ENCODE measurements around the gene ENTPD2. TPM values are rescaled to one million over a fixed set of nuclear protein-coding genes. Genes with fewer than 3 reads are reported as not detected.

ENTPD2 gene
- total RNA-seq, 1 experiment from 2014 or later, result 8.3 TPM

GRCh38 chr9:137065336-137065967 is 11.6 kb upstream of the ENTPD2 start:
- CTCF ChIA-PET, result interaction anchor here (1.2 to 10.4 kb wide), 11 partner anchors 9 to 187 kb away, joined by 3 to 240 read pairs (median 12); partner anchors contain the start of genes ENTPD2, MAN1B1, NPDC1 and RNF208
- no peak for DNase-seq (ENCODE audit: low spot score)
- Mint-ChIP-seq H3K9me3 (no peaks in the 10 kb centered on the region), H3K4me3 (no peak overlapping the region), H3K27ac (peak overlapping the region; percentile 60), H3K36me3 (peaks cover 3% of the 10 kb centered on the region), H3K27me3 (ENCODE audit: low read depth) (peaks cover 6% of the 10 kb centered on the region), H3K4me1 (peaks cover 12% of the 10 kb centered on the region)
- no peak for ATAC-seq
- POLR2A ChIA-PET, result interaction anchor here (0.9 to 1.0 kb wide), 2 partner anchors 19 to 21 kb away, joined by 3 read pairs; partner anchors contain the start of gene MAN1B1
- no peak for TF ChIP-seq CDX4 (CRISPR knock-in tag; IDR thresholded peaks at IDR 0.05; ENCODE audit: borderline replicate concordance)
- no peak for TF ChIP-seq JAZF1 (CRISPR knock-in tag; IDR thresholded peaks at IDR 0.05)
- no peak for TF ChIP-seq HMGA2 (CRISPR knock-in tag; IDR thresholded peaks at IDR 0.05)

- Mint-ChIP-seq H3K27me3 (ENCODE audit: low read depth) (peaks cover 6% of the 10 kb centered on the region), H3K9me3 (no peaks in the 10 kb centered on the region), H3K27ac (no peak overlapping the region), H3K4me3 (no peak overlapping the region), H3K36me3 (peaks cover 3% of the 10 kb centered on the region), H3K4me1 (peaks cover 12% of the 10 kb centered on the region)
- ChIA-PET CTCF (interaction anchor here (1.1 to 10.4 kb wide), 23 partner anchors 8 to 307 kb away, joined by 3 to 240 read pairs (median 9); partner anchors contain the start of genes ENTPD2, LCN8, MAN1B1 and NPDC1), POLR2A (no interaction called here)
- TF ChIP-seq ZNF121 (CRISPR knock-in tag; IDR thresholded peaks at IDR 0.05) (no peak), ATF1 (CRISPR knock-in tag; IDR thresholded peaks at IDR 0.05) (no peak), ZNF263 (CRISPR knock-in tag; IDR thresholded peaks at IDR 0.05; ENCODE audit: low read depth) (no peak), ESRRA (CRISPR knock-in tag; IDR thresholded peaks at IDR 0.05; ENCODE audit: borderline replicate concordance) (no peak), ZNF423 (CRISPR knock-in tag; IDR thresholded peaks at IDR 0.05) (no peak), TP53 (CRISPR knock-in tag; IDR thresholded peaks at IDR 0.05) (no peak), TCF7 (CRISPR knock-in tag; IDR thresholded peaks at IDR 0.05; ENCODE audit: low read depth) (no peak), TEAD4 (CRISPR knock-in tag; IDR thresholded peaks at IDR 0.05) (no peak), NFATC4 (CRISPR knock-in tag; IDR thresholded peaks at IDR 0.05) (no peak), ZNF416 (CRISPR knock-in tag; IDR thresholded peaks at IDR 0.05) (no peak), HMGXB4 (CRISPR knock-in tag; IDR thresholded peaks at IDR 0.05) (no peak), FOXK1 (CRISPR knock-in tag; IDR thresholded peaks at IDR 0.05) (no peak), HMGA2 (CRISPR knock-in tag; IDR thresholded peaks at IDR 0.05) (no peak)
- TF ChIP-seq, protein P1, sequence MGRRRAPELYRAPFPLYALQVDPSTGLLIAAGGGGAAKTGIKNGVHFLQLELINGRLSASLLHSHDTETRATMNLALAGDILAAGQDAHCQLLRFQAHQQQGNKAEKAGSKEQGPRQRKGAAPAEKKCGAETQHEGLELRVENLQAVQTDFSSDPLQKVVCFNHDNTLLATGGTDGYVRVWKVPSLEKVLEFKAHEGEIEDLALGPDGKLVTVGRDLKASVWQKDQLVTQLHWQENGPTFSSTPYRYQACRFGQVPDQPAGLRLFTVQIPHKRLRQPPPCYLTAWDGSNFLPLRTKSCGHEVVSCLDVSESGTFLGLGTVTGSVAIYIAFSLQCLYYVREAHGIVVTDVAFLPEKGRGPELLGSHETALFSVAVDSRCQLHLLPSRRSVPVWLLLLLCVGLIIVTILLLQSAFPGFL (CRISPR knock-in tag; IDR thresholded peaks at IDR 0.05; ENCODE audit: borderline replicate concordance), result no peak
- TF ChIP-seq, protein P2, sequence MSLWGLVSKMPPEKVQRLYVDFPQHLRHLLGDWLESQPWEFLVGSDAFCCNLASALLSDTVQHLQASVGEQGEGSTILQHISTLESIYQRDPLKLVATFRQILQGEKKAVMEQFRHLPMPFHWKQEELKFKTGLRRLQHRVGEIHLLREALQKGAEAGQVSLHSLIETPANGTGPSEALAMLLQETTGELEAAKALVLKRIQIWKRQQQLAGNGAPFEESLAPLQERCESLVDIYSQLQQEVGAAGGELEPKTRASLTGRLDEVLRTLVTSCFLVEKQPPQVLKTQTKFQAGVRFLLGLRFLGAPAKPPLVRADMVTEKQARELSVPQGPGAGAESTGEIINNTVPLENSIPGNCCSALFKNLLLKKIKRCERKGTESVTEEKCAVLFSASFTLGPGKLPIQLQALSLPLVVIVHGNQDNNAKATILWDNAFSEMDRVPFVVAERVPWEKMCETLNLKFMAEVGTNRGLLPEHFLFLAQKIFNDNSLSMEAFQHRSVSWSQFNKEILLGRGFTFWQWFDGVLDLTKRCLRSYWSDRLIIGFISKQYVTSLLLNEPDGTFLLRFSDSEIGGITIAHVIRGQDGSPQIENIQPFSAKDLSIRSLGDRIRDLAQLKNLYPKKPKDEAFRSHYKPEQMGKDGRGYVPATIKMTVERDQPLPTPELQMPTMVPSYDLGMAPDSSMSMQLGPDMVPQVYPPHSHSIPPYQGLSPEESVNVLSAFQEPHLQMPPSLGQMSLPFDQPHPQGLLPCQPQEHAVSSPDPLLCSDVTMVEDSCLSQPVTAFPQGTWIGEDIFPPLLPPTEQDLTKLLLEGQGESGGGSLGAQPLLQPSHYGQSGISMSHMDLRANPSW (CRISPR knock-in tag; conservative IDR thresholded peaks at IDR 0.05; ENCODE audit: low read depth), result no peak
- TF ChIP-seq, protein P3, sequence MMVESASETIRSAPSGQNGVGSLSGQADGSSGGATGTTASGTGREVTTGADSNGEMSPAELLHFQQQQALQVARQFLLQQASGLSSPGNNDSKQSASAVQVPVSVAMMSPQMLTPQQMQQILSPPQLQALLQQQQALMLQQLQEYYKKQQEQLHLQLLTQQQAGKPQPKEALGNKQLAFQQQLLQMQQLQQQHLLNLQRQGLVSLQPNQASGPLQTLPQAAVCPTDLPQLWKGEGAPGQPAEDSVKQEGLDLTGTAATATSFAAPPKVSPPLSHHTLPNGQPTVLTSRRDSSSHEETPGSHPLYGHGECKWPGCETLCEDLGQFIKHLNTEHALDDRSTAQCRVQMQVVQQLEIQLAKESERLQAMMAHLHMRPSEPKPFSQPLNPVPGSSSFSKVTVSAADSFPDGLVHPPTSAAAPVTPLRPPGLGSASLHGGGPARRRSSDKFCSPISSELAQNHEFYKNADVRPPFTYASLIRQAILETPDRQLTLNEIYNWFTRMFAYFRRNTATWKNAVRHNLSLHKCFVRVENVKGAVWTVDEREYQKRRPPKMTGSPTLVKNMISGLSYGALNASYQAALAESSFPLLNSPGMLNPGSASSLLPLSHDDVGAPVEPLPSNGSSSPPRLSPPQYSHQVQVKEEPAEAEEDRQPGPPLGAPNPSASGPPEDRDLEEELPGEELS (CRISPR knock-in tag; IDR thresholded peaks at IDR 0.05), result no peak
- TF ChIP-seq, protein P4, sequence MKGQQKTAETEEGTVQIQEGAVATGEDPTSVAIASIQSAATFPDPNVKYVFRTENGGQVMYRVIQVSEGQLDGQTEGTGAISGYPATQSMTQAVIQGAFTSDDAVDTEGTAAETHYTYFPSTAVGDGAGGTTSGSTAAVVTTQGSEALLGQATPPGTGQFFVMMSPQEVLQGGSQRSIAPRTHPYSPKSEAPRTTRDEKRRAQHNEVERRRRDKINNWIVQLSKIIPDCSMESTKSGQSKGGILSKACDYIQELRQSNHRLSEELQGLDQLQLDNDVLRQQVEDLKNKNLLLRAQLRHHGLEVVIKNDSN (CRISPR knock-in tag; IDR thresholded peaks at IDR 0.05), result no peak
- no peak for DNase-seq (ENCODE audit: low spot score)
- ATAC-seq, result no peak
Observed at GRCh38 chr9:137064880-137065164, 11.0 kb upstream of the ENTPD2 start.
